D721Med (cell line): ENCODE results near the gene PAN3.

Source experiments
- DNase-seq: peaks from one replicate; pipeline ENCODE4 v3.0.0; 2011; ENCODE audit warnings: low spot score; ENCODE audit not compliant: insufficient read length
- FAIRE-seq: peaks from 2 replicates; lab custom pipeline; 2011; peaks lifted over from hg19 to GRCh38; lab: Jason Lieb, UNC
- TF ChIP-seq, protein P1 (sequence below): IDR thresholded peaks from 2 replicates; pipeline ENCODE4 v1.5.1; 2012; ENCODE audit warnings: mild to moderate bottlenecking, control low read depth; ENCODE audit not compliant: insufficient read depth; ENCODE audit errors: missing control alignments

PAN3 gene

DNA sequence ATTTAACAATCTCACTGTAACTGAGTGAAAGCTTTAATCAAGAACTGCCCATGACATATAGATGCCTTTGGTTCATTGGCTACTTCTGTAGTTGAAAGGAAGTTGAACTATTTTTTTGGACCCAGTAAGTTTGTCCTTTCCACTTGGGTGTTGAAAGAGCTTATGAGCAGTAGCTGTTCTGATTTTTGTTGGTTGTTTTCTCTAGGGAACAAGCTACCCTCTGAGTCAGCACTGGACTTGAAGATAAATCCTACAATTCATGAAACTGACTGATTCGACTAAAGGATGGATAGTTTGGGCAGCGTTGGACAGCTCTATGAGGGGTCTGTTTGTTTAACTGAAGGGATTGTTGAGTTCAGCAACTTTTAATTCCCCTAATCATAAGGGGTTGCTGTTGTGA, 101.0 kb downstream of the PAN3 start:
- TF ChIP-seq, protein P1, sequence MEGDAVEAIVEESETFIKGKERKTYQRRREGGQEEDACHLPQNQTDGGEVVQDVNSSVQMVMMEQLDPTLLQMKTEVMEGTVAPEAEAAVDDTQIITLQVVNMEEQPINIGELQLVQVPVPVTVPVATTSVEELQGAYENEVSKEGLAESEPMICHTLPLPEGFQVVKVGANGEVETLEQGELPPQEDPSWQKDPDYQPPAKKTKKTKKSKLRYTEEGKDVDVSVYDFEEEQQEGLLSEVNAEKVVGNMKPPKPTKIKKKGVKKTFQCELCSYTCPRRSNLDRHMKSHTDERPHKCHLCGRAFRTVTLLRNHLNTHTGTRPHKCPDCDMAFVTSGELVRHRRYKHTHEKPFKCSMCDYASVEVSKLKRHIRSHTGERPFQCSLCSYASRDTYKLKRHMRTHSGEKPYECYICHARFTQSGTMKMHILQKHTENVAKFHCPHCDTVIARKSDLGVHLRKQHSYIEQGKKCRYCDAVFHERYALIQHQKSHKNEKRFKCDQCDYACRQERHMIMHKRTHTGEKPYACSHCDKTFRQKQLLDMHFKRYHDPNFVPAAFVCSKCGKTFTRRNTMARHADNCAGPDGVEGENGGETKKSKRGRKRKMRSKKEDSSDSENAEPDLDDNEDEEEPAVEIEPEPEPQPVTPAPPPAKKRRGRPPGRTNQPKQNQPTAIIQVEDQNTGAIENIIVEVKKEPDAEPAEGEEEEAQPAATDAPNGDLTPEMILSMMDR, result no peak
- FAIRE-seq, result no peak
- DNase-seq, result no peak

DNA sequence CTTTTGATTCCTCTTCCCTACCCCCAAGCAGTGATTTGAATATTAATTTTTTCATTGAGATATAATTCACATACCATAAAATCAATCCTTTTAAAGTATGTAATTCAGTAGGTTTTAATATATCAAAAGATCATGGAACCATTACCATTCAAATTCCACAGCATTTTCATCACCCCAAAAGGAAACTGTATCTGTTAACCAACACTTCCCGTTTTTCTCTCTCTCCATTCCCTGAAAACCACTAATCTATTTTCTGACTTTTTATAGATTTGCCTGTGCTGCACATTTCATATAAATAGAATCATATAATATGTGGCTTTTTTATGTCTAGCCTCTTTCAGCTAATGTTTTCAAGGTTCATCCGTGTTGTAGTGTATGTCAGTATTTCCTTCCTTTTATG, 107.1 kb downstream of the PAN3 start:
- DNase-seq (no peak), FAIRE-seq (no peak)
- TF ChIP-seq, protein P1, result no peak

DNA sequence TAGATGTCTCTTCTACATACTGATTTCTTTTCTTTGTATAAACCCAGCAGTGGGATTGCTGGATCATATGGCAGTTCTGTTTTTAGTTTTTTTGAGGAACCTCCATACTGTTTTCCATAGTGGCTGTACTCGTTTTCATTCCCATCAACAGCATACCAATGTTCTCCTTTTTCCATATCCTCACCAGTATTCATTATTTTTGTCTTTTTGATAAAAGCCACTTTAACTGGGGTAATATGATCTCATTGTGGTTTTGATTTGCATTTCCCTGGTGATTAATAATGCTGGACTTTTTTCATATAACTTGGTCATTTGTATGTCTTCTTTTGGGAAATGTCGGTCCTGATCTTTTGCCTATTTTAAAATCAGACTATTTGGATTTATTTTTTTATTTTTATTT, 108.5 kb downstream of the PAN3 start:
- no peak for DNase-seq
- TF ChIP-seq, protein P1, result no peak
- FAIRE-seq, result no peak

DNA sequence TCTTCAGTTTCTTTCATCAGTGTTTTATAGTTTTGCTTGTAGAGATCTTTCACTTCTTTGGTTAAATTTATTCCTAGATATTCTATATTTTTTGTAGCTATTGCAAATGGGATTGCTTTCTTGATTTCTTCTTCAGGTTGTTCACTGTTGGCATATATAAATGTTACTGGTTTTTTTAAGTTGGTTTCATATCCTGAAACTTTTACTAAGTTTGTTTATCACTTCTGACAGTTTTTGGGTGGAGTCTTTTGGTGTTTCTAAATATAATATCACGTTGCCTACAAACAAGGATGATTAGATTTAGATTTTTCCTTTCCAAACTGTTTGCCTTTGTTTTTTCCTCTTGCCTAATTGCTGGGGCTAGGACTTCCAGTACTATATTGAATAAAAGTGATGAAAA, 109.7 kb downstream of the PAN3 start:
- DNase-seq (no peak), FAIRE-seq (no peak)

DNA sequence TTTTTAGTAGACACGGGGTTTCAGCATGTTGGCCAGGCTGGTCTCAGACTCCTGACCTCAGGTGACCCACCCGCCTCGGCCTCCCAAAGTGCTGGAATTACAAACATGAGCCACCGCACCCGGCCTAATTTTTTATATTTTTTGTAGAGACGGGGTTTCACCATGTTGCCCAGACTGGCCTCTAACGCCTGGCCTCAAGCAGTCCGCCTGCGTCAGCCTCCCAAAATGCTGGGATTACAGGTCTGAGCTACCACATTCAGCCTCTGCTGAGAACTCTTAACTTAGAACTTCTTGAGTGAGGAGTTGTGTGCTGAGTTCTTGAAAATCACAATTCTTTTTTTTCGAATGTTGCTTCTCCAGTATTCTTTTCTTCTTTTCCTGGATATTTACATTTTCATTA, 112.2 kb downstream of the PAN3 start:
- DNase-seq, result no peak
- FAIRE-seq, result no peak
- TF ChIP-seq, protein P1, result no peak

More for the DNA sequence above, 109.7 kb downstream of the PAN3 start:
- TF ChIP-seq, protein P1, result no peak

DNA sequence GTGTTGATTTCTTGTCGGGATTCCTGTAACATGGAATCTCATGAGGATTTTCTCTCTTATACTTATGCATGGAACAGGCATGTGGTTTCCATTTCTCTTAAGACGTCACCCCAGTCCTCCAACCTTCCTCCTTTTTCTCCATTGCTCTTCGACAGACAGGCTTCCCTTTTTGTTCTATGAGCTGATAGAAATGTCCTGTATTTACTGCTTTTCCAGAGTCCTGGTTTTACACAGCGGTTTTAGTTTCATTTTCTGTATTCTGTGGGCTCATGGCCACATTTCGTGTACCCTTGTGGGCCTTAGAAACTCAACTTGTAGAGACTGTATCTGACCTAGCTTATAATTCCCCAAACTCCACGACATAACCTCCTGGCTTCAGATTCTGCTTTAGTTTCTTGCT, 113.1 kb downstream of the PAN3 start:
- FAIRE-seq, result no peak
- no peak for DNase-seq

DNA sequence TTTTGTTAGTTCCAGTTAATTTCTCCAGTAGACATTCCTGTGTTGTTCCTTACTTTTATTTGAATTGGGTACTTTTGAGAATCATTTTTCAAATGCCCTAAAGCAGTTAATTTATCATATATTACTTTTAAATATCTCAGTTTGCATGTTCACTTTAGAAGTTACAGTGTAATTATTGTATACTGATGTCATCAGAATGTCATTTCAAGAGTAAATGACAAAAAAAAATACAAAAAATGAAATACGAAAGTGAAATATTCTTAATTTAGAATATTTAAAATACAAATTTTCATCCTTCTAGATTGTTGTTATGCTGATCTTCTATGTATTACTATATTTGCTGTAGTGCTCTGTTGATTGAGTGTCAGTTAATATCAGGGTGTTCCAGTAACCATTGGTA, 114.2 kb downstream of the PAN3 start:
- no peak for FAIRE-seq
- no peak for DNase-seq
- TF ChIP-seq, protein P1, result no peak

More for the DNA sequence above, 113.1 kb downstream of the PAN3 start:
- TF ChIP-seq, protein P1, result no peak
